Activated T-helper 1 cell treated with anti-CD3 and anti-CD28 coated beads, Interleukin-12 subunit alpha, Interleukin-12 subunit beta, Interleukin-2, Interleukin-4 antibody, amounts not matched to agents 30 ng/mL and 10 ng/mL and 1 ng/mL, durations not matched to agents 14 hours and 24 hours and 36 hours (primary cell): Measurements from ENCODE around the gene ARL17B. TPM values are rescaled to one million over a fixed set of nuclear protein-coding genes. Genes with fewer than 3 reads are reported as not detected.
"Not testable (repeated sequence)": the region's sequence is repeated elsewhere in the genome, so short reads cannot be mapped to it uniquely, and the experiment has no call there.

Experiments used
- DNase-seq: peaks from one replicate; pipeline ENCODE4 v3.0.0; 2021; ENCODE audit warnings: low spot score
- H3K27ac Mint-ChIP-seq: one replicate; pipeline ENCODE4 v1.8.0; 2021; ENCODE audit warnings: mild to moderate bottlenecking, mixed read lengths
- H3K27me3 Mint-ChIP-seq: one replicate; pipeline ENCODE4 v1.8.0; 2022; ENCODE audit warnings: mild to moderate bottlenecking, moderate library complexity, mixed read lengths; ENCODE audit not compliant: insufficient read depth
- H3K36me3 Mint-ChIP-seq: one replicate; pipeline ENCODE4 v1.8.0; 2021; ENCODE audit warnings: low read depth, mixed read lengths
- H3K4me1 Mint-ChIP-seq: one replicate; pipeline ENCODE4 v1.8.0; 2021; ENCODE audit warnings: low read depth, mixed read lengths
- H3K4me3 Mint-ChIP-seq: one replicate; pipeline ENCODE4 v1.8.0; 2021; ENCODE audit warnings: mild to moderate bottlenecking, moderate library complexity, mixed read lengths
- H3K9me3 Mint-ChIP-seq: one replicate; pipeline ENCODE4 v1.8.0; 2021; ENCODE audit warnings: mixed read lengths
- intact Hi-C: fragments of 100-400 bp; cut with micrococcal nuclease; formaldehyde crosslinking; loops from one replicate; pipeline ENCODE4 v1.15.1; 2024
- total RNA-seq: library from RNA; stranded (reverse); gene quantifications from 2 replicates; pipeline ENCODE4 v1.2.3, GENCODE V29; 2022

ARL17B gene
- total RNA-seq, 1 donor from 2014 or later: 16.3 TPM

DNA sequence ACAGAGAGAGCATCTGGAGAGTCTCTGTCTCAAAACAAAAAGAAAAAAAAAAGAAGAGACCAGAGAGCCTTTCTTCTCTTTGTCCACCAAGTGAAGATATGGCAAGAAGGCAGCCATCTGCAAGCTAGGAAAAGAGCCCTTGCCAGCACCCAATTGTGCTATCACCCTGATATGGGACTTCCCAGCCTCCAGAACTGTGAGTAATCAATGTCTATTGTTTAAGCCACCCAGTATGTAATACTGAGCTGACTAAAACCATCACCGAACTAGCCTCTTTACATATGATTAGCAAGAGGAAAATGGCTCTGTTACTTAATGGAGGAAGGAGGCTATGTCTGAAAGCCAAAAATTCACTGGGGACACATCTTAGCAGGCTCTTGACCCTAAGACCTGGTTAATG is 105.2 kb downstream of the ARL17B start:
- DNase-seq, H3K36me3 Mint-ChIP-seq, H3K4me3 Mint-ChIP-seq, H3K9me3 Mint-ChIP-seq, intact Hi-C loops, H3K27ac Mint-ChIP-seq, H3K4me1 Mint-ChIP-seq: not testable (repeated sequence)
- H3K27me3 Mint-ChIP-seq: peaks cover 17% of the 10 kb centered on the region

DNA sequence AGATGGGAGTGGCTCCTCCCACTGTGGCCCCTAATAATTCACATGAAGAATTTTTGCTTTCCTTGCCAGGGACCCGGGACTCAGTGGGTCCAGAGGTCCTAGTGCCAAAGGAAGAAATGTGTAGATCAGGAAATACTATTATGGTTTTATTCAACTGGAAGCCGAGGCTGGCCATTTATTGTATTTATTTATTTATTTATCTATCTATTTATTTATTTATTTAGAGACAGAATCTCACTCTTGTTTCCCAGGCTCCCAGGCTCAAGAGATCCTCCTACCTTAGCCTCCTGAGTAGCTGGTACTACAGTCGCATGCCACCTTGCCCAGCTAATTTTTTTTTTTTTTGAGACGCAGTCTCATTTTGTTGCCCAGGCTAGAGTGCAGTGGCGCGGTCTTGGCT is 107.4 kb downstream of the ARL17B start:
- not testable (repeated sequence) for H3K9me3 Mint-ChIP-seq, H3K27ac Mint-ChIP-seq, H3K4me3 Mint-ChIP-seq, H3K36me3 Mint-ChIP-seq, DNase-seq, H3K4me1 Mint-ChIP-seq
- H3K27me3 Mint-ChIP-seq: peaks cover 13% of the 10 kb centered on the region
- intact Hi-C loops: loop anchor here (1.0 kb wide), 1 partner anchor 32 kb away; no protein-coding TSS in a partner anchor

DNA sequence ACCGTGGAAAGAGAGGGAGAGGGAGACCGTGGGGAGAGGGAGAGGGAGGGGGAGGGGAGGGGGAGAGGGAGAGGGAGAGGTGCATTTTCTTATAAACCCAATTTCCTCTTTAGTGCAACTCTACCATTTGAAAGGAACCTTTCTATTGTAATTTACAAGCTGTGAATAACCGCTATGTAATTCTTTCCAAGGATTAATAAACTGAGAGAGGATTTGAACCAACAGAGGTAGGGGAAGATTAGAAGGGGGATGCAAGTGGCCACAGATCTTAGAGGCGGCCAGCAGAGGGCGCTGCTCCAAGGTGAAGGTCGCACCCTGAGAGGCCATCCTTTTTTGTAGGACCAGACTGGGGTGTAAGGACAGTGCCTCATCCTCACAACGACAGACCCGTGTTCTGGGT is 107.8 kb downstream of the ARL17B start:
- not testable (repeated sequence) for H3K4me1 Mint-ChIP-seq, H3K9me3 Mint-ChIP-seq, H3K27ac Mint-ChIP-seq, H3K4me3 Mint-ChIP-seq, H3K36me3 Mint-ChIP-seq
- peak; percentile 58 for DNase-seq
- peaks cover 13% of the 10 kb centered on the region for H3K27me3 Mint-ChIP-seq
- intact Hi-C loops: loop anchor here (1.0 kb wide), 1 partner anchor 33 kb away; no protein-coding TSS in a partner anchor

DNA sequence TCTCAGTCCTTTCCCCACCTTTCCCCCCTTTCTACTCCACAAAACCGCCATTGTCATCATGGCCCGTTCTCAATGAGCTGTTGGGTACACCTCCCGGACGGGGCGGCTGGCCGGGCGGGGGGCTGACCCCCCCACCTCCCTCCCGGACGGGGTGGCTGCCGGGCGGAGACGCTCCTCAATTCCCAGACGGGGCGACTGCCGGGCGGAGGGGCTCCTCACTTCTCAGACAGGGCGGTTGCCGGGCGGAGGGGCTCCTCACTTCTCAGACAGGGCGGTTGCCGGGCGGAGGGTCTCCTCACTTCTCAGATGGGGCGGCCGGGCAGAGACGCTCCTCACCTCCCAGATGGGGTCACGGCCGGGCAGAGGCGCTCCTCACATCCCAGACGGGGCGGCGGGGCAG is 108.8 kb downstream of the ARL17B start:
- intact Hi-C loops, H3K27me3 Mint-ChIP-seq, H3K4me3 Mint-ChIP-seq, H3K27ac Mint-ChIP-seq, DNase-seq, H3K36me3 Mint-ChIP-seq, H3K4me1 Mint-ChIP-seq, H3K9me3 Mint-ChIP-seq: not testable (repeated sequence)

DNA sequence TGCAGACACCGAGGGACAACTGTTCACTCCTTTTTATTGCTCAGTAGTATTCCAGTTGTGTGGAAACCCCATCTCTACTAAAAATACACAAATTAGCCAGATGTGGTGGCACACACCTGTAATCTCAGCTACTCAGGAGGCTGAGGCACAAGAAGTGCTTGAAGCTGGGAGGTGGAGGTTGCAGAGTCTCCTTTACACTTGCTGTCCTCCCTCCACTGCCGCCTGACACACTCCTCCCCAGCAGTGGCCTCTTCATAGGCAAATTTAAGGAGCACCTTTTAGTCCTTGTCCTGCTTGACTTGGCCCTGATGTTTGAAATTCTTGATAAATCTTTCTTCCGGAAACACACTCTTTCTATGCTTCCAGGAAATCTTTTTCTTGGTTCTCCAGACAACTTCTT is 112.4 kb downstream of the ARL17B start:
- H3K4me3 Mint-ChIP-seq, H3K9me3 Mint-ChIP-seq, H3K27me3 Mint-ChIP-seq, intact Hi-C loops, H3K4me1 Mint-ChIP-seq, DNase-seq, H3K27ac Mint-ChIP-seq, H3K36me3 Mint-ChIP-seq: not testable (repeated sequence)

DNA sequence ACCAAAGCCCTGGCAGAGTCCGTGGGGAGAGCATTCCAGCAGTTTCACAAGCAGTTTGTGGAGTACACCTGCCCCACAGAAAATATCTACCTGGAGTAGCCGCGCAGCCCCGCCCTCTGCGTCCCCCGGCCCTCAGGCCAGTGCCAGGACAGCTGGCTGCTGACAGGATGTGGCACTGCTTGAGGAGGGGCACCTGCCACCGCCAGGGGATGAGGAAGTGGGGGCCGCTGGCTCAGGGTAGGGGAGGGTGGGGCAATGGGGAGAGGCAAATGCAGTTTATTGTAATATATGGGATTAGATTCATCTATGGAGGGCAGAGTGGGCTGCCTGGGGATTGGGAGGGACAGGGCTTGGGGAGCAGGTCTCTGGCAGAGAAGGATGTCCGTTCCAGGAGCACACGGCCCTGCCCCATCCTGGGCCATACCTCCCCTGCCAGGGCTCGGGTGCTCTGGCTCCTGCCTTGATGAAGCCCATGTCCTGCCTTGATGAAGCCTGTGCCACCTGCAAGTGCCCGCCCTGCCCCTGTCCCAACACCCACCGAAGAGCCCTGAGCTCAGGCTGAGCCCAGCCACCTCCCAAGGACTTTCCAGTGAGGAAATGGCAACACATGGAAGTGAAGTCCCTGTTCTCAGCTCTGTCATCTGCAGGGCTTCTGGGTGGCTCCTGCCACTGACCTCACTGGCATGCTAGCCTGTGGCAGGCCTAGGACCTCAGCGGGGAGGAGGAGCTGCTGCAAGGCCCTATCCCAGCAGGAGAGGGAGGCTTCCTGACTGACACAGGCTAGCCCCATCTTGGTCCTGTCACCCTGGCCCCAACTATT is 116.4 kb downstream of the ARL17B start:
- H3K27ac Mint-ChIP-seq, H3K27me3 Mint-ChIP-seq, H3K4me3 Mint-ChIP-seq, H3K36me3 Mint-ChIP-seq, H3K4me1 Mint-ChIP-seq, H3K9me3 Mint-ChIP-seq, DNase-seq, intact Hi-C loops: not testable (repeated sequence)

DNA sequence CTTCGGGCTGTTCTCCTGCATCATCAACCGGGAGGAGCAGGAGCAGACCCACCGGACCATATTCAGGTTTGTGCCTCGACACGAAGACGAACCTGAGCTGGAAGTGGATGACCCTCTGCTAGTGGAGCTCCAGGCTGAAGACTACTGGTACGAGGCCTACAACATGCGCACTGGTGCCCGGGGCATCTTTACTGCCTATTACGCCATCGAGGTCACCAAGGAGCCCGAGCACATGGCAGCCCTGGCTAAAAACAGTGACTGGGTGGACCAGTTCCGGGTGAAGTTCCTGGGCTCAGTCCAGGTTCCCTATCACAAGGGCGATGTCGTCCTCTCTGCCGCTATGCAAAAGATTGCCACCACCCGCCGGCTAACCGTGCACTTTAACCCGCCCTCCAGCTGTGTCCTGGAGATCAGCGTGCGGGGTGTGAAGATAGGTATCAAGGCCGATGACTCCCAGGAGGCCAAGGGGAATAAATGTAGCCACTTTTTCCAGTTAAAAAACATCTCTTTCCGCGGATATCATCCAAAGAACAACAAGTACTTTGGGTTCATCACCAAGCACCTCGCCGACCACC is 117.1 kb downstream of the ARL17B start:
- H3K4me3 Mint-ChIP-seq, H3K27me3 Mint-ChIP-seq, H3K9me3 Mint-ChIP-seq, DNase-seq, H3K36me3 Mint-ChIP-seq, intact Hi-C loops, H3K4me1 Mint-ChIP-seq, H3K27ac Mint-ChIP-seq: not testable (repeated sequence)

DNA sequence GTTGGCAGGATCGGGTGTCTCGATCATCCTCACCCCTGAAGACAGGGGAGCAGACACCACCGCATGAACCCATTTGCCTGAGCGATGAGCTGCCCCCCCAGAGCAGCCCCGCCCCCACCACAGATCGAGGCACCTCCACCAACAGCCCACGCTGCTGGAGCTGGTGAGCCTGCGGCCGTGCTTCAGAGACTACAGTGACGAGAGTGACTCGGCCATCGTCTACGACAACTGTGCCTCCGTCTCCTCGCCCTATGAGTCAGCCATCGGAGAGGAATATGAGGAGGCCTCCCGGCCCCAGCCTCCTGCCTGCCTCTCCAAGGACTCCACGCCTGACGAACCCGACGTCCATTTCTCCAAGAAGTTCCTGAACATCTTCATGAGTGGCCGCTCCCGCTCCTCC is 117.6 kb downstream of the ARL17B start:
- H3K4me1 Mint-ChIP-seq, intact Hi-C loops: not testable (repeated sequence)

DNA sequence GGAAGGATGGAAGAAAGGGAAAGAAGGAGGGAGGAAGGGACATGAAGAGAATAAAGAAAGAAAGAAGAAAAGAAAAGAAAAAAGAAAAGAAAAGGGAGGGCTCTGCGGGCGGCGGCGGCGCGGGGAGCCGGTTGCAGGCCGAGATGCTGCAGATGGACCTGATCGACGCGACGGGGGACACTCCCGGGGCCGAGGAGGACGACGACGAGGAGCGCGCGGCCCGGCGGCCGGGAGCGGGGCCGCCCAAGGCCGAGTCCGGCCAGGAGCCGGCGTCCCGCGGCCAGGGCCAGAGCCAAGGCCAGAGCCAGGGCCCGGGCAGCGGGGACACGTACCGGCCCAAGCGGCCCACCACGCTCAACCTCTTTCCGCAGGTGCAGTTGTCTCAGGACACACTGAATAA is 118.1 kb downstream of the ARL17B start:
- H3K4me3 Mint-ChIP-seq, H3K27ac Mint-ChIP-seq, H3K4me1 Mint-ChIP-seq, intact Hi-C loops, H3K36me3 Mint-ChIP-seq, H3K27me3 Mint-ChIP-seq, DNase-seq, H3K9me3 Mint-ChIP-seq: not testable (repeated sequence)

More for the DNA sequence above, 117.6 kb downstream of the ARL17B start:
- not testable (repeated sequence) for H3K9me3 Mint-ChIP-seq, H3K4me3 Mint-ChIP-seq, H3K27me3 Mint-ChIP-seq, H3K36me3 Mint-ChIP-seq, H3K27ac Mint-ChIP-seq, DNase-seq

DNA sequence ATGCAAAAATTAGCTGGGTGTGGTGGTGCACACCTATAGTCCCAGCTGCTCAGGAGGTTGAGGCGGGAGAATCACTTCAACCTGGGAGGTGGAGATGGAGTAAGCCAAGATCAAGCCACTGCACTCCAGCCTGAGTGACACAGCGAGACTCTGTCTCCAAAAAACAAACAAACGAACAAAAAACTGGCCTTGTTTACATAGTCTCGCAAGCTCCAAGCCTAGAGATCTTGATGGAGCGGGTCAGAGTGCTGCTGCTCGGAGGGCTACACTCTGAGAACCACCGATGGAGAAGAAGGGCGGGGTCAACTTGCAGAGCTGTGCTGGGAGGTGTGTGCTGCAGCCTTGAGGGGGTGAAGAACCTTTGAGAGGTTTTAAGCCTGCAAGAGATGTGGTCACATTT is 130.2 kb downstream of the ARL17B start:
- H3K9me3 Mint-ChIP-seq, DNase-seq, H3K4me1 Mint-ChIP-seq, H3K27ac Mint-ChIP-seq, H3K27me3 Mint-ChIP-seq, intact Hi-C loops, H3K4me3 Mint-ChIP-seq, H3K36me3 Mint-ChIP-seq: not testable (repeated sequence)

DNA sequence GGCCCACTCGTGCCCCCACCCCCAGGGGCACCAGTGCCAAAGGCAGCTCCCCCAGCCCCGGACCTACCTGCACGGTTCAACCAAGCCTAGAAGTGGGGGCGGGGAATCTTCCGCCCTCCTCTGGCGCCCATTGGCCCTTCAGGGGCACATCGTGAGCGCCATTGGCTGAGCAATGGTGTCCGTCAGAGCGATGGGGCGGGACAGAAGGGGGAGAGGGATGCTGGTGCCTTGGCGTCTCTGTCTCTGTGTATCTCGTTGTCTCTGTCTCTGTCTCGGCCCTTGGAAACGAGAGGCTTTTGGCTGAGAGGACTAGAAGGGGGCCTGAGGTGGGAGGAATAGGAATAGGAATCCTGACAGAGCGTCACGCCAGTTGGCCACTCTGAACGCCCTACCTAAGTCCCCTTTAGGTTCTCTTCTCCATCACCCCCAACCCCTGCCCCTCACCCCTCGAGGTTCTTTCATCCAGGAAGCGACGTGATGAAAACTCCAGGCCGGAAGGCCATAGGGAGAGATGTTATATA is 136.2 kb downstream of the ARL17B start:
- H3K9me3 Mint-ChIP-seq, H3K36me3 Mint-ChIP-seq, H3K4me1 Mint-ChIP-seq, H3K27me3 Mint-ChIP-seq, intact Hi-C loops: not testable (repeated sequence)
- H3K4me3 Mint-ChIP-seq: peak overlapping the region; percentile 89
- peak; percentile 95 for DNase-seq
- peak overlapping the region; percentile 67 for H3K27ac Mint-ChIP-seq

DNA sequence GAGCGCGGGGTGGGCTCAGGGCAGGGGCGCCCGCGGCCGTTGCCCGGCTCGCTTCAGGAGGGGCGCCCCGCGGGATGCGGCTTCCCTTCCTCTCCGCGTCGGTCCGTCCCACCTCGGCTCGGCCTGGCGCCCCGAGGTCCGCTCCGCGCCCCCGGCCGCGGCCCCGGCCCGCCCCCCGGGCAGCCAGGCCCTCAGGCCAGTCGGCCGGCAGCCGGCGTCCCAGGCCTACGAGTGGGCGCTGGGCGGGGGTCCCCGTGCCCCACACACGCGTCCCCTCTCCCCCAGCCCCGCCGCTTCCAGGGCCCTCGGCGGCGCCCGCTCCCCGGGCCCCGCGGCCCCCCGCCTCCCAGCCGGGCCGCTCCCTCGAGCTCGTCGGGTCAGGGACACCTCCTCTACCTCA is 136.7 kb downstream of the ARL17B start:
- DNase-seq, H3K9me3 Mint-ChIP-seq, H3K36me3 Mint-ChIP-seq, H3K4me1 Mint-ChIP-seq, H3K27me3 Mint-ChIP-seq, intact Hi-C loops: not testable (repeated sequence)
- H3K27ac Mint-ChIP-seq: peak overlapping the region; percentile 67
- H3K4me3 Mint-ChIP-seq: peak overlapping the region; percentile 89
